HUDEP-2 (cell line): Measurements from ENCODE around the gene CCDC30.
A peak's percentile ranks its signal among the peaks of the same experiment; 100 is the strongest.
"Not testable (repeated sequence)": the region's sequence is repeated elsewhere in the genome, so short reads cannot be mapped to it uniquely, and the experiment has no call there.

Experiments used
- DNase-seq, 76 experiments: peaks; one replicate each; lab custom pipeline; 2025; ENCODE audit not compliant: unreplicated experiment in 76 of 76; lab: John Stamatoyannopoulos, UW

CCDC30 gene

GRCh38 chr1:42627205-42627604 lies 164.1 kb downstream of the CCDC30 start:
- not testable (repeated sequence) for DNase-seq

- no peak for DNase-seq
Observed at GRCh38 chr1:42639116-42639515, 176.0 kb downstream of the CCDC30 start.

GRCh38 chr1:42646056-42646455 lies 183.0 kb downstream of the CCDC30 start:
- DNase-seq = no peak

GRCh38 chr1:42657201-42657600 lies 194.1 kb downstream of the CCDC30 start:
- DNase-seq = no peak

- peak in 75 of 76 experiments; percentile 43 to 95 (median 88) for DNase-seq
Observed at GRCh38 chr1:42657981-42658876, 195.1 kb downstream of the CCDC30 start, which contains the start of gene PPIH. Gene PPIH (plus strand): TSS chr1:42658423. CDS start chr1:42658447, 24 bp downstream.

- no peak for DNase-seq
Observed at GRCh38 chr1:42658877-42659337, 195.8 kb downstream of the CCDC30 start.

GRCh38 chr1:42660907-42661500 lies 197.9 kb downstream of the CCDC30 start:
- DNase-seq = no peak

- DNase-seq = no peak
Observed at GRCh38 chr1:42669936-42670335, 206.8 kb downstream of the CCDC30 start.

GRCh38 chr1:42670425-42670824 lies 207.3 kb downstream of the CCDC30 start:
- no peak for DNase-seq

GRCh38 chr1:42674214-42674613 lies 211.1 kb downstream of the CCDC30 start:
- DNase-seq = no peak

- DNase-seq = no peak
Observed at GRCh38 chr1:42674682-42675081, 211.6 kb downstream of the CCDC30 start.

- DNase-seq = no peak
Observed at GRCh38 chr1:42675467-42675866, 212.4 kb downstream of the CCDC30 start.

- DNase-seq = no peak
Observed at GRCh38 chr1:42676534-42677087, 213.5 kb downstream of the CCDC30 start.

GRCh38 chr1:42679364-42679983 lies 216.4 kb downstream of the CCDC30 start:
- DNase-seq = no peak

GRCh38 chr1:42680055-42680454 lies 217.0 kb downstream of the CCDC30 start:
- no peak for DNase-seq

- DNase-seq = peak in 18 of 76 experiments; percentile 1 to 63 (median 26)
Observed at GRCh38 chr1:42680921-42681683, 218.0 kb downstream of the CCDC30 start.

- peak; percentile 74 to 99 (median 95) for DNase-seq
Observed at GRCh38 chr1:42681741-42682483, 218.8 kb downstream of the CCDC30 start, which contains the start of gene YBX1. Gene YBX1 (plus strand): TSS chr1:42682418. CDS start chr1:42682566, 148 bp downstream.

- not testable (repeated sequence) for DNase-seq
Observed at GRCh38 chr1:42682484-42682738, 219.3 kb downstream of the CCDC30 start.

GRCh38 chr1:42682739-42683531 lies 219.8 kb downstream of the CCDC30 start:
- DNase-seq = peak in 70 of 76 experiments; percentile 18 to 81 (median 64)
